HG03457 (cell line): ENCODE data around the gene LZTFL1.

Source experiments
- ATAC-seq: cut with Tn5 transposase; IDR thresholded peaks from one replicate; pipeline ENCODE4 v1.9.1; 2021; ENCODE audit warnings: moderate number of reproducible peaks; ENCODE audit not compliant: unreplicated experiment

LZTFL1 gene

GRCh38 chr3:45814322-45814721, 27.6 kb downstream of the LZTFL1 start:
- no peak for ATAC-seq

- no peak for ATAC-seq
Observed at GRCh38 chr3:45807681-45808540, 34.0 kb downstream of the LZTFL1 start.

GRCh38 chr3:45807133-45807532, 34.8 kb downstream of the LZTFL1 start:
- no peak for ATAC-seq

GRCh38 chr3:45806072-45806471, 35.8 kb downstream of the LZTFL1 start:
- no peak for ATAC-seq

- ATAC-seq, result no peak
Observed at GRCh38 chr3:45803252-45803935, 38.5 kb downstream of the LZTFL1 start.

GRCh38 chr3:45802146-45802545, 39.8 kb downstream of the LZTFL1 start:
- no peak for ATAC-seq

- ATAC-seq, result no peak
Observed at GRCh38 chr3:45800611-45801010, 41.3 kb downstream of the LZTFL1 start.

- no peak for ATAC-seq
Observed at GRCh38 chr3:45799586-45799985, 42.3 kb downstream of the LZTFL1 start.

GRCh38 chr3:45798034-45798433, 43.9 kb downstream of the LZTFL1 start:
- no peak for ATAC-seq

- ATAC-seq, result no peak
Observed at GRCh38 chr3:45796902-45797637, 44.8 kb downstream of the LZTFL1 start.

- ATAC-seq, result no peak
Observed at GRCh38 chr3:45795882-45796765, 45.8 kb downstream of the LZTFL1 start, which contains the start of gene SLC6A20. Gene SLC6A20 (minus strand): TSS chr3:45796536. CDS start chr3:45796419, 117 bp downstream.

GRCh38 chr3:45795509-45795881, 46.4 kb downstream of the LZTFL1 start:
- ATAC-seq, result no peak

GRCh38 chr3:45794660-45795059, 47.3 kb downstream of the LZTFL1 start:
- ATAC-seq, result no peak

- ATAC-seq, result no peak
Observed at GRCh38 chr3:45794177-45794560, 47.8 kb downstream of the LZTFL1 start.

- ATAC-seq, result no peak
Observed at GRCh38 chr3:45793482-45794176, 48.3 kb downstream of the LZTFL1 start.

- ATAC-seq, result no peak
Observed at GRCh38 chr3:45792516-45793172, 49.3 kb downstream of the LZTFL1 start.

GRCh38 chr3:45792036-45792435, 49.9 kb downstream of the LZTFL1 start:
- no peak for ATAC-seq

GRCh38 chr3:45790596-45790995, 51.3 kb downstream of the LZTFL1 start:
- no peak for ATAC-seq

GRCh38 chr3:45789235-45789812, 52.6 kb downstream of the LZTFL1 start:
- ATAC-seq, result no peak
